Tibial nerve (tissue), 4 donors: Measurements from ENCODE around the gene ELMO1.

Experiments
- EP300 ChIP-seq, 2 donors: sonication (generic); formaldehyde crosslinking; IDR thresholded peaks; one replicate each; pipeline ENCODE4 v1.6.1; 2017; ENCODE audit warnings: antibody characterized with exemption in 2 of 2, mild to moderate bottlenecking in 1 of 2
- TF ChIP-seq, protein P1 (sequence below), 5 experiments: fragments of 200-600 bp in 3 of 5; fragments of 450-650 bp in 2 of 5; sonication (generic) in 3 of 5; IDR thresholded peaks; one replicate each; pipeline ENCODE4 v1.5.1; 2016 to 2019; ENCODE audit warnings: antibody characterized with exemption in 5 of 5, mild to moderate bottlenecking in 3 of 5, moderate library complexity in 2 of 5

DNA sequence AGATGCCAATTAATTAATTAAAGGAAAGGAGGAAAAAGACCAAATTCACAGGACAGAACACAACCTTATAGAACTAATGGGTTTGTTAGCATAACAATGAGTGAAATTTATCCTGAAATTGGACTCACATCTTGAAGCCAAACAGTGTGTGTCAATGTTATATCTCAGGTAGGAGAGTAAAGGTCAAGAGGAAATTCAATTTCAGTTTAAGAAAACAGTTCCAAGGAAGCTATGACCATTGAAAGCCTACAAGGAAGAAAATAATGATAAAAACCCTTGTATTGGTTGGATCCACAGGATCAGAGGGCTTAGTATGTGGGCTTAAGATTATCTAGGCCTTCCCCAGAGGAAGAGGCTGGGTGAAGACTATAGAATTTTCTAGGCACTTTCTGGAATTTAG lies 525.5 kb downstream of the ELMO1 start:
- TF ChIP-seq, protein P1, sequence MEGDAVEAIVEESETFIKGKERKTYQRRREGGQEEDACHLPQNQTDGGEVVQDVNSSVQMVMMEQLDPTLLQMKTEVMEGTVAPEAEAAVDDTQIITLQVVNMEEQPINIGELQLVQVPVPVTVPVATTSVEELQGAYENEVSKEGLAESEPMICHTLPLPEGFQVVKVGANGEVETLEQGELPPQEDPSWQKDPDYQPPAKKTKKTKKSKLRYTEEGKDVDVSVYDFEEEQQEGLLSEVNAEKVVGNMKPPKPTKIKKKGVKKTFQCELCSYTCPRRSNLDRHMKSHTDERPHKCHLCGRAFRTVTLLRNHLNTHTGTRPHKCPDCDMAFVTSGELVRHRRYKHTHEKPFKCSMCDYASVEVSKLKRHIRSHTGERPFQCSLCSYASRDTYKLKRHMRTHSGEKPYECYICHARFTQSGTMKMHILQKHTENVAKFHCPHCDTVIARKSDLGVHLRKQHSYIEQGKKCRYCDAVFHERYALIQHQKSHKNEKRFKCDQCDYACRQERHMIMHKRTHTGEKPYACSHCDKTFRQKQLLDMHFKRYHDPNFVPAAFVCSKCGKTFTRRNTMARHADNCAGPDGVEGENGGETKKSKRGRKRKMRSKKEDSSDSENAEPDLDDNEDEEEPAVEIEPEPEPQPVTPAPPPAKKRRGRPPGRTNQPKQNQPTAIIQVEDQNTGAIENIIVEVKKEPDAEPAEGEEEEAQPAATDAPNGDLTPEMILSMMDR (IDR thresholded peaks at IDR 0.05) = no peak
- TF ChIP-seq EP300 (IDR thresholded peaks at IDR 0.05) = no peak
